ENCODE results near the gene SCN5A. TPM values are rescaled to one million over a fixed set of nuclear protein-coding genes. Genes with fewer than 3 reads are reported as not detected.

Gene SCN5A
- 0.24 TPM in 1 of 2 replicates, not detected in the other for total RNA-seq (2014; rRNA removed; shearing (Covaris generic))

GRCh38 chr3:38649500-38650247 lies at the start of gene SCN5A:
TSS of gene SCN5A (minus strand) at chr3:38649687. CDS start at chr3:38633307, 16,380 bp downstream.
- no peak for DNase-seq (ENCODE audit: low spot score)
- in situ Hi-C loops (cut with HindIII; ENCODE audit: low sequenced_read_pairs): no loop called here

GRCh38 chr3:38698760-38699159 lies 49.3 kb upstream of the SCN5A start:
- no peak for DNase-seq (ENCODE audit: low spot score)
- in situ Hi-C loops (cut with HindIII; ENCODE audit: low sequenced_read_pairs): no loop called here

- in situ Hi-C loops (cut with HindIII; ENCODE audit: low sequenced_read_pairs): no loop called here
- DNase-seq (ENCODE audit: low spot score): no peak
Measured at GRCh38 chr3:38698061-38698460, 48.6 kb upstream of the SCN5A start.

GRCh38 chr3:38696034-38696433 lies 46.5 kb upstream of the SCN5A start:
- in situ Hi-C loops (cut with HindIII; ENCODE audit: low sequenced_read_pairs): no loop called here
- no peak for DNase-seq (ENCODE audit: low spot score)

GRCh38 chr3:38690185-38690584 lies 40.7 kb upstream of the SCN5A start:
- in situ Hi-C loops (cut with HindIII; ENCODE audit: low sequenced_read_pairs): no loop called here
- no peak for DNase-seq (ENCODE audit: low spot score)

- DNase-seq (ENCODE audit: low spot score): no peak
Measured at GRCh38 chr3:38689774-38690173, 40.3 kb upstream of the SCN5A start.

GRCh38 chr3:38689346-38689745 lies 39.9 kb upstream of the SCN5A start:
- no peak for DNase-seq (ENCODE audit: low spot score)
- in situ Hi-C loops (cut with HindIII; ENCODE audit: low sequenced_read_pairs): no loop called here

More at GRCh38 chr3:38689774-38690173, 40.3 kb upstream of the SCN5A start:
- in situ Hi-C loops (cut with HindIII; ENCODE audit: low sequenced_read_pairs): no loop called here

- in situ Hi-C loops (cut with HindIII; ENCODE audit: low sequenced_read_pairs): no loop called here
- no peak for DNase-seq (ENCODE audit: low spot score)
Measured at GRCh38 chr3:38687321-38687720, 37.8 kb upstream of the SCN5A start.

- in situ Hi-C loops (cut with HindIII; ENCODE audit: low sequenced_read_pairs): no loop called here
- DNase-seq (ENCODE audit: low spot score): no peak
Measured at GRCh38 chr3:38684546-38684945, 35.1 kb upstream of the SCN5A start.

GRCh38 chr3:38669668-38670067 lies 20.2 kb upstream of the SCN5A start:
- in situ Hi-C loops (cut with HindIII; ENCODE audit: low sequenced_read_pairs): no loop called here
- DNase-seq (ENCODE audit: low spot score): no peak

- in situ Hi-C loops (cut with HindIII; ENCODE audit: low sequenced_read_pairs): no loop called here
- peak; percentile 7 for DNase-seq (ENCODE audit: low spot score)
Measured at GRCh38 chr3:38662544-38662943, 13.1 kb upstream of the SCN5A start.

- no peak for DNase-seq (ENCODE audit: low spot score)
- in situ Hi-C loops (cut with HindIII; ENCODE audit: low sequenced_read_pairs): no loop called here
Measured at GRCh38 chr3:38658841-38659240, 9.4 kb upstream of the SCN5A start.

- no peak for DNase-seq (ENCODE audit: low spot score)
- in situ Hi-C loops (cut with HindIII; ENCODE audit: low sequenced_read_pairs): no loop called here
Measured at GRCh38 chr3:38657369-38657768, 7.9 kb upstream of the SCN5A start.

- peak; percentile 36 for DNase-seq (ENCODE audit: low spot score)
- in situ Hi-C loops (cut with HindIII; ENCODE audit: low sequenced_read_pairs): no loop called here
Measured at GRCh38 chr3:38655708-38656300, 6.3 kb upstream of the SCN5A start.

- in situ Hi-C loops (cut with HindIII; ENCODE audit: low sequenced_read_pairs): no loop called here
- DNase-seq (ENCODE audit: low spot score): no peak
Measured at GRCh38 chr3:38653685-38654537, 4.4 kb upstream of the SCN5A start.

- DNase-seq (ENCODE audit: low spot score): no peak
- in situ Hi-C loops (cut with HindIII; ENCODE audit: low sequenced_read_pairs): no loop called here
Measured at GRCh38 chr3:38652934-38653333, 3.4 kb upstream of the SCN5A start.

- in situ Hi-C loops (cut with HindIII; ENCODE audit: low sequenced_read_pairs): no loop called here
- DNase-seq (ENCODE audit: low spot score): peak; percentile 27
Measured at GRCh38 chr3:38651153-38651789, 1.8 kb upstream of the SCN5A start.

GRCh38 chr3:38650248-38650951 lies 913 bp upstream of the SCN5A start:
- DNase-seq (ENCODE audit: low spot score): no peak
- in situ Hi-C loops (cut with HindIII; ENCODE audit: low sequenced_read_pairs): no loop called here

Measured in G401 (cell line).